GM18526 (cell line): Measurements from ENCODE around the gene TMEM17.

Experiments
- POLR2A ChIP-seq: IDR thresholded peaks from 3 replicates; pipeline ENCODE4 v1.6.1; 2011; ENCODE audit not compliant: insufficient read length; ENCODE audit errors: extremely low read depth

Gene TMEM17

DNA sequence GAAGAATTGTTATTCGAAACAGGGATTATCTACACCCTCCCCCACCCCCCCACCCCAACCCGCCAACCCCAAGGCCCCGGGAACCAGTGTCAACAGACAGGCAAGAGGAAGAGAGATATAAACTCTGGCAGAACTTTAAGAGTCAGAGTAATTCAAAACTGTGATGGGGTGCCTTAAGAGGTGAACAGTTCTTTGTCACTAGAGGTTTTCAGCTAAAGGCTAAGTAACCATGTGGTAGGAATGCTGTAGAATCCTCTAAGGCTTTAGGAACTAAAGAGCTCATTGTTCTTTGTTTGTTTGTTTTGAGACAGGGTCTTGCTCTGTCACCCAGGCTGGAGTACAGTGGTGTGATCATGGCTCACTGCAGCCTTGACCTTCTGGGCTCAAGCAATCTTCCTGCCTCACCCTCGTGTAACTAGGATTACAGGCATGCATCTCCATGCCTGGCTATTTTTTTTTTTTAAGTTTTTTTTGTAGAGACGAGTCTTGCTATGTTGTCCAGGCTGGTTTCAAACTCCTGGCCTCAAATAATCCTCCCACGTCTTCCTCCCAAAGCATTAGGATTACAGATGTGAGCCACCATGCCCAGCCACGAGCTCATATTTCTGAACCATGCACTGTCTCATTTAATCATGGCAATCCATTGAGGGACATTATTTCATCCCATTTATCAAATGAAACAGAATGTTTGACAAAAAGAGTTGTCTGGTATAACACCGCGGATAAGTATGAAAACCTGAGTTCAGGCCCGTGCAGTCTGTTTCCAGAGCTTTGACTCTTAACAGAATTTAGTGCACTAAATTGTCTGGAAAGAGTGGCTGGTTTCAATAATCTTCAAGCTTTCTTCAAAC is 20.8 kb upstream of the TMEM17 start:
- no peak for TF ChIP-seq POLR2A

DNA sequence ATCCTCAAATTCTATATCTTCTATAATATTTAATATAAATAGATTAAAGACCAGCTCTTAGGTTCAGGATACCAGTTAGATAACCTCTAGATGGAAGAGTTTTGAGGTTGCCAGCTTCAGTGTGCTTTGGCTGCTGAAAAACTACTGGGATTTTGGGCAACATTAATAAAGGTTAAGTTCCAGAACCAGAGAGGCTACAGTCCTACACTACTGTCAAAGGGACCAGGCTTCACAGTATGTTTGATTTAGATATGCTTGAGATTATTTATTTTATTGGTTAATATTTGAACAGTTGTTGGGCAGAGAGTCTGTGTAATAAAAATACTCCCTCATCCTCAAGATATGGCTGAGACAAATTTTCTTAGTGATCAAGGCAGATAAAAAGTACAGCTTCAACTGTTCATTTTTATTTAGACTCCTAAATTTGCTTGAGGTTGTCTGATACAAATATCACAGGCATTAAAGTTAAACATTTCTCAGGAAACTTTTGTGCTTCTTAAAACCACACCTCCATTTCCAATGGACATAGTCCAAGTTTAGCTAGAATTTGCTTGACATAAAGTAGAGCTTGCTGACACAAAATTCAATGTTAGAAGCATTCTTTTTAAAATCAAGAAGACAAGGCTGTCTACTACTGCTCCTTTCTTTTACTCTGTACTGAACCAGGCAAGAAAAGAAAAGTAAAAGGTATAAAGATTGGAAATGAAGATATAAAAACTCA is 19.7 kb upstream of the TMEM17 start:
- no peak for TF ChIP-seq POLR2A

DNA sequence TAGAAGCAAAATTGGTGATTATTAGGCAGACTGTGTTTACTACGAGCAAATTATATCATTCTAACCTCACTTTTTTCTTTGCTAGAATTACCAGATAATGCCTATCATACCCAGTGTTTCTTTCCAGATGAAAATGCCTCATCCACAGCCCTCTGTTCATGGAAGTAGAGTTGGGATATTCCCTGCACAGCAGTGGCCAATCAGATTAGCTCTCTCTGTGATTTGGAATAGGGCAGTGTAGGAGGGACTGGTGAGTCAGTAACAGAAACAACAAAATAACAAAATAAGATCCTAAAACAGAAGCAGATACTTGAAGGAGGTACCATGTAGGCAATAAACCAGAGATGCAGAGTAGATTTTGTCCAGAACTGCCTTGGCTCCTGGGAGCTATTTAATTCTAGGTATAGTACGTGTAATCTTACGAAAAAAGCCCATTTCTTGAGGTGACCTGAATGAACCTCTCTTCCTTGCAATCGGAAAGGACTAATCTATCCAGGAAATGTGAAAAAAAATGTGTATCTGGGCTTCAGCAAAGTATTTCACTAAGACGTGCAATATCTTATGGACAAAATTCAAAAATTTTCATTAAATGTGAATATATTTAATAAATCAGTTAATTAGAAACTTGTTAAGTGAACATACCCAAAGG is 18.4 kb upstream of the TMEM17 start:
- no peak for TF ChIP-seq POLR2A

DNA sequence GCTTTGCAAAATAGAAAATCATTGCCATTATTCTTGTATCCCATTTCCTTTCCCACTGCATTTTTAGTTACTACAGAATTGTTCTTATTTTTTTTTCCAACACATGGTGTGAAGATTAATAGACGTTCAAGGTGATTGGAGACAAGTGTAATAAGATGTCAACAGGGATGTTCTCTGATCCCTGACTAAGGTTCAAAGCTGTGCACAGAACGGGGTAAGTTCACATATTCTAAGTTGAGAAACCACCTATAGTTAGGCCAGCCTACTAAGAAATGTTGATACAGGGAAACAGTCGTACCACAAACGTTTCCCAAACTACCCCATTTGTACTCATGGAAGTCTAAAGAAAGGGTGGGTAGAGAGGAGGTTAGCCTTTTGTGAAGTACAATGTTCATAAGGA is 6.4 kb upstream of the TMEM17 start:
- no peak for TF ChIP-seq POLR2A

DNA sequence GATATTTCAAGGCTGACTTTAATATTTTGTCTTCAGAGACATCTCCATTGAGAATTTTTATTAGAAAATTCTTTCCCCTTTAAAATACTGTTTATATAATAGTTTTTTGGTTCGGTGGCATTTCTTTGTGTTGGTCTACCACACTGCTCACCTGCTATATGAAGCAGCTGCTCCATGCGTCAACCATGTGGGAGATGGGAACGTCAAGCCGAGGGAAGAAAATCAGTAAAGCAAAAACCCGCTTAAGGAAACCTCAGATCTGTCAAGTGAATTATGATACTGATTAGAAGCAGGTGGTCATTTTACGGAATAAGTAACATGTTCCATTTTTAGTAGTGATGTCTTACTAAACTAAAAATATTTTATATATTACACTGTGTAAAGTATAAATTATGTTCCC is 5.6 kb upstream of the TMEM17 start:
- TF ChIP-seq POLR2A, result no peak

DNA sequence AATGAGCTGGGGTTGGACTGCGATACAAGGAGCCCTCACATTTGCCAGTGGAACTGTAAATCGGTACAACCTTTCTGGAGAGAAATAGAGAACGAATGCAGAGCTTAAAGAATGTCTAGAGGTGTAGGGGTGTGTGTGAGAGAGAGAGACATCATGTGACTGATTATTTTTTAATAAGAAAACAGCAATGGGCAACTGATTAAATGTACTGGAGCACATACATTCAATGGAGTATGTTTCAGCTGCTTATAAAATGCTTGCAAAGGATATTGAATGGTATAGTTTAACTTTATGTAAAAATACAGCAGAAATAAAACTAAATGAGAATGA is 391 bp upstream of the TMEM17 start:
- TF ChIP-seq POLR2A, result no peak

DNA sequence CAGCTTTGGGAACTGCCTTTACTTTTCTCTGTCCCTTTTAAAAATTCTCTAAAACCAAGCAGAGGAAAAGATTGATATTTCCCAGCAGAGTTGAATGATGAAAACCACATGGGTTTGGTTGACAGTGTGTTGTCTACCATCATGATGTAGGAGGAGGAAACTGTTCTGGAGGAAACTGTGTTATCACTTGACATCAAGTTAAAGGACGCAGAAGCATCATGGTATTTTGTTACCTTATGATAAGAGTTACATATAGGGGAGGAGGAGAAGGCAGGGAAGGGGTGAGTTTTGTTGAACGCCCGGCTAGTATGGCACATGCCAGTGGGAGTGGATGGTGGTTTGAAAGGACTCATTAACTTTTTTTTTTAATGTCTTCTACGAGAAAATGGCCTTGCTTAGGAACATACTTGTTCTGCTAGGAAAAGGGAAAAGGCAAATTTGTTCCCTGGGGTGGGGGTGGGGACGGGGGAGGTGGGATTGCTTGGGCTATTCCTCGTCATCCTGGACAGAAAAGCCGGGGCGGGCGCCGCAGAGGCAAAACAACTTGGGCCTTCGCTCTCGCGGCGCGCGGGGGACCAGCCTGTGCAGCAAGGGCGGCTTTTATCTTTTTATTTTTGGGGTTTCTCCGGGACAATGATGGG is 766 bp downstream of the TMEM17 start:
- no peak for TF ChIP-seq POLR2A

DNA sequence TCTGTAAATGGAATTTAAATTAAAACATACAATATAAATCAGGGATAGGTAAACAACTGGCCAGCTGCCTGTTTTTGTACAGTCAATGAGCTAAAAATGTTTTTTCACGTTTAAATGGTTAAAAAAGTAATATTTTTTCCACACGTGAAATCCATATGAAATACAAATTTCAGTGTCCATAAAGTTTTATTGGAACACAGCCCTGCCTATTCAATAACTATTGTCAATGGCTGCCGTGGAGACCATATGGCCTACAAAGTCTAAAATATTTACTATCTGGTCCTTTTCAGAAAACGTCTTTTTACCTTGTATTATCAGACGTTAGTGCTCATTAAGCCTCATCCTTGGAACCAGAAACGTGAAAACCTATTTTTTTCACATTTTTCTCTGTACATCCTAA is 1.3 kb downstream of the TMEM17 start:
- TF ChIP-seq POLR2A, result no peak

DNA sequence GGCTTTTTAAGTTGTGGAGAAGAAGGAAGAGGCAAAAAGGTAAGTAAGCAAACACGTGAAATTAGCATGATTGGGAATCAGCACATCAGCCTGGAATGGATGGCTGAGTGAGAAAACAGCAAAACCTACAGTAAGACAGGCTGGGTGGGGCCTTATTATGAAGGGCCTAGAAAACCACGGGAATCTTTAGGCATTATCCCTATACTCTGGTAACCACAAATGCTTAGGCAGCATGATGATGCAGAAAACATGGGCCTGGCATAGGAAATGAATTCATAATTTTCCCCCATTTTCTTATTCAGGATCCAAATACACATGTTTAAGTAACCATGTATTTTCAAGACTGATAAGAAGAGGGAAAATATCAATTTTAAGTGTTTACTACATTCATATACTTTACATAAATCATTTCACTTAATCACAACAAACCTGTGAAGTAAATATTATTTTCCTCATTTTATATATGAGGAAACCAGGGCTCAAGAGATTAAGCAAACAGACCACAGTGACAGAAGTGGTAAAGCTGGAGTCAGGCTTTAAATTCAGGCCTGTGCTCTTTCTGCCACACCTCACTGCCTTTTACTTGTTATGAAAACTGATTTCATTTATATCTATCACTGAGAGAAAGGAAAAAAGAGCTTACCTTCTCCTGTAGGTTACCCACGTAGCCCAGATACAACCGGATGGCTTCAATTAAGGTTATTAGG is 4.0 kb downstream of the TMEM17 start:
- TF ChIP-seq POLR2A, result no peak

DNA sequence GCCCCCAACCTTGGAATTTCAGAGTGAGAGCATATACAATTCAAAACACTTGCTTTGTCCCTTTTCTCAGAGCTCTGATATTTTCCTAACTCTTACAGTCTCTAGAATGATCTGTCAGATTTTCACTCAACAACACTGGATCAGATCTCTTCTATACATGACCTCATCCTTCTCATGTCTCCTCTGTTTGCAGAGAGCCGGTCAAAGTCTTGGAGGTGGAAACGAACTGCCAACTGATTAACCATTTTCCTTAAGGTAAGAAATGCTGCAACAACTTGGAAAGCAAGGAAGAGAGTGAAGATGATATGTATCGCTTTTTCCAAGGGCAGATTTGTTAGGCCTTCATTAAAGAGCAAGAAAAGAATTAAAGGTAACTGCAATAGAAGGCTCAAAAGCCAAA is 4.9 kb downstream of the TMEM17 start:
- no peak for TF ChIP-seq POLR2A

DNA sequence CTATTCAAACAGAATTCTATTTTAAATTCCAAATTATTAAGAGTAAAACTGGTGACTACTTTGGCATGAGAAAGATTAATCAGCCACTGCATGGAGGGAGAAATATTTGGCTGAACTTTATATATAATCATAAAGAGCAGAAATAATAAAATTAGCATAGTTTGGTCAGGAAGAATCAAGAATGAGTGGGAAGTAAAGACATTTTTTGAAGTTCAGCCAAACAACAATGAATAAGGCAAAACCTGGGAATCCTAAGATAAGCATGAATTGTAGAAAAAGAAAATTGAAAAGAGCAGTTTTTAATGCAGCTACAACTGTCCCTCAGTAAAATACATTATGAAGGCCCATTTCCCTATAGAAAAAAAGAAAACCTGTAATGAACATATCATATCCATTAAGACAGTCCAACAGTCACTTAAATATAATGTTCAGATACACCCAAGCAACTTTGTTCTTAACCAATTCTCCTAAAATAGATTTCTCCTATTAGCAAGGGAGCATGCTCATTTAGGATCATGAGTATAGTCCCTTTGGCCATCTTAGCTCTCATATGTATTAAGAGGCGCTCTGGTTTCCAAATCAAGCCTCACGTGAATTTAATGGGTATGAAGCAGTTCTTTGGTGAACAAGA is 6.5 kb downstream of the TMEM17 start:
- TF ChIP-seq POLR2A, result no peak

DNA sequence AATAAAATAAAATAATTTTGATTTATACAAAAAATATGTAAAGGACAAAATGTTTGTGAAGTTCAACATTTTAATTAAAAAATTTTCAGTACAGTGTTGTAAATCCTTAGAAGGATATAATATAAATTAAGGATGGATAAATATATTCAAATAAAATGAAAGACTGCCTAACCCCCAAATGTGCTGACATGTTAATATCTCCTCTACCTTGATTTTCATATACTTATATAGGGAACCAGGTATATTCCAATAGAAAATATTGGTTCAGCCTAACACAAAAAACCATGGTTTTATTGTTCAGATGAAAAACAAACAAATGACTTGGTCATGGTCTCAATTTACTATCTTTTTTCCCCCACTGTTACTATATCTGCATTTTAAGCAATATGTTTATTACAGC is 7.3 kb downstream of the TMEM17 start:
- no peak for TF ChIP-seq POLR2A

DNA sequence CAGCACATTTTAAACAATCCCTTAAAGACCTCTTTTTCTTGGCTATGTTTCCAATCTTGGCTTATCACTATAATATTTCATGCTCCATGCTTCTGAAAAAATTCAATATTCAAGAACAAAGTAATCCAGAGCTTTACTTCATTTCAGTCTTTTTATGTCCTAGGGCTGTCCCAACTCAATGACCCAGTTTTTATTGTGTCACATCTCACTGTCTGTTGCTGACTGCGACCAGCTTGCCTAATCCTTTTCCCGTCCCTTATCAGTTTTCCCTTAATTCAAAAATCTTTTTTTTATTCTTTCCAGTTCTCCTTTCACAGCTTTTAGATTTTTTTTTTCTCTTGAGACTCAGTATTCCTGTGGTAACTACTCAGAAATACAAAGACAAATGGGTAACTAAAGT is 10.2 kb downstream of the TMEM17 start:
- TF ChIP-seq POLR2A, result no peak

DNA sequence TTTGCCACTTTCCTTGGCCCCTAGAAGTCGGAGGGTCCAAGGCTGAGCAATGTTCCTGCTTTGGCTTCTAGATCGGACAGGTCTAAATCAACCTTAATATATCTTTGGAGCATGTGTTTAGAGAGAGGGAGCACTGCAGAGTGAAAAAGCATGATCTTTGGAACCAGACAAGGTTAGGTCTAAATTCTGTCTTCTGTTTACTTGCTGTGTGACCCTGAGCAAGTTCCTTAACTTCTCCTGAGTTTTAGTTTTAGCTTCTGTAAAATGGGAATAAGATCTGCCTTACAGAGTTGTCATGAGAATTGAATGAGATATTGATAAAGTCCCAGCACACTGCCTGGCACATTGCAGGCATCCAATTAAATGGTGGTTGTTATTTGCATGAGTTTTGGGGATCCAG is 13.9 kb downstream of the TMEM17 start:
- no peak for TF ChIP-seq POLR2A

DNA sequence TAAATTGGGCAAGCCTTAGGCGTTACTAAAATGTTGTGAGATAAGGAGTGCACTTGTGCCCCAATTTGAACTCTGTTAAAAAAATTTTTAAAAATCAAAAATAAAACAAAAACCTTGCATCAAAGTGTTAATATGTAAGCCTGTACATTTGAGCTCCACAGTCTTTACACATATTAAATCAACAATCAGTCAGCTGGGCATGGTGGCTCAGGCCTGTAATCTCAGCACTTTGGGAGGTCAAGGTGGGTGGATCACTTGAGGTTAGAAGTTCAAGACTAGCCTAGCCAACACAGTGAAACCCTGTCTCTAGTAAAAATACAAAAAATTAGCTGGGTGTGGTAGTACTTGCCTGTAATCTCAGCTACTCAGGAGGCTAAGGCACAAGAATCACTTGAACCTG is 16.3 kb downstream of the TMEM17 start:
- no peak for TF ChIP-seq POLR2A
